Measurements from ENCODE around the gene ZNF544. TPM values are rescaled to one million over a fixed set of nuclear protein-coding genes. Genes with fewer than 3 reads are reported as not detected.

ZNF544 gene
- polyA plus RNA-seq, 1 experiment: 26.4 TPM

DNA sequence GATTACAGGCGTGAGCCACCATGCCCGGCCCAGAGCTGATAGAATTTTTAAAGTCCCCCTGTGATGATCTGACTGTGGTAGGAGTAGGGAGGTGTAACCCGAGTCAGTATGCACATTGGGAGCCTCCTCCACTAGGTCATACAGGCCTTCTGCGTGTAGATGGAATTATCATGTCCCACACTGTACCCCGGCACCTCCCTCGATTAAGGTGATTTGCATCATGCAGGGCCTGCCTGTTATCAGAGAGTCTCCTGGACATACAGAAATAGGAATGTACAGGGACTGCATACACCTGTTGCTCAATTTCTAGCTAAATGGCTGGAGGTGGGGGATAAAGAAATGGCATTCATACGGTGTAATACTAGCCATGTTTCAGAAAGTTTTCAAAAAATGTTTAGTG lies 75.5 kb downstream of the ZNF544 start:
- ChIA-PET POLR2A (no interaction called here), CTCF (interaction anchor here (0.5 kb wide), 1 partner anchor 149 kb away, joined by 3 read pairs; no protein-coding TSS in a partner anchor)
- no peaks in the 10 kb centered on the region for H3K27me3 ChIP-seq (ENCODE audit: control insufficient read depth, insufficient read depth, low read length)
- no peak for DNase-seq (ENCODE audit: low read depth, low spot score)
- TF ChIP-seq, protein P1, sequence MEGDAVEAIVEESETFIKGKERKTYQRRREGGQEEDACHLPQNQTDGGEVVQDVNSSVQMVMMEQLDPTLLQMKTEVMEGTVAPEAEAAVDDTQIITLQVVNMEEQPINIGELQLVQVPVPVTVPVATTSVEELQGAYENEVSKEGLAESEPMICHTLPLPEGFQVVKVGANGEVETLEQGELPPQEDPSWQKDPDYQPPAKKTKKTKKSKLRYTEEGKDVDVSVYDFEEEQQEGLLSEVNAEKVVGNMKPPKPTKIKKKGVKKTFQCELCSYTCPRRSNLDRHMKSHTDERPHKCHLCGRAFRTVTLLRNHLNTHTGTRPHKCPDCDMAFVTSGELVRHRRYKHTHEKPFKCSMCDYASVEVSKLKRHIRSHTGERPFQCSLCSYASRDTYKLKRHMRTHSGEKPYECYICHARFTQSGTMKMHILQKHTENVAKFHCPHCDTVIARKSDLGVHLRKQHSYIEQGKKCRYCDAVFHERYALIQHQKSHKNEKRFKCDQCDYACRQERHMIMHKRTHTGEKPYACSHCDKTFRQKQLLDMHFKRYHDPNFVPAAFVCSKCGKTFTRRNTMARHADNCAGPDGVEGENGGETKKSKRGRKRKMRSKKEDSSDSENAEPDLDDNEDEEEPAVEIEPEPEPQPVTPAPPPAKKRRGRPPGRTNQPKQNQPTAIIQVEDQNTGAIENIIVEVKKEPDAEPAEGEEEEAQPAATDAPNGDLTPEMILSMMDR (IDR thresholded peaks at IDR 0.05; ENCODE audit: low read depth, low read length): no peak
- H3K27ac ChIP-seq (ENCODE audit: low read depth, low read length): no peak overlapping the region
- H3K9me3 ChIP-seq (ENCODE audit: control insufficient read depth, insufficient read depth, low read length): peaks cover 13% of the 10 kb centered on the region
- H3K4me3 ChIP-seq (ENCODE audit: low read depth, low read length): no peak overlapping the region

DNA sequence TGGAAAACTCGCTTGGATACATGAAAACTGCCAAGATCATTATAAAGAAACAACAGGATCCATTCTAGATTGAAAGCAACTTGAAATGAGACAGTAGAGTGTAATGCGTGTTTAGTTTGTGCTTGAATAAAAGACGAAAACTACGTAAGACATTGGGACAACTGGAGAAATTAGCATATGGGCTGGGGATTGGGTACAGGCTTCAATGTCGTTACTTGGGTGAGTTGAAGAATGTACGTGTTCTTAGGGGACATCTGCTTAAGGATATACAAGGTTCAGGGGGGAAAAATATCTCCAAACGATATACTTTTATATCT lies 76.0 kb downstream of the ZNF544 start:
- Histone ChIP-seq H3K27me3 (ENCODE audit: control insufficient read depth, insufficient read depth, low read length) (no peaks in the 10 kb centered on the region), H3K4me3 (ENCODE audit: low read depth, low read length) (peak overlapping the region; percentile 56), H3K27ac (ENCODE audit: low read depth, low read length) (peak overlapping the region; percentile 52), H3K9me3 (ENCODE audit: control insufficient read depth, insufficient read depth, low read length) (peaks cover 9% of the 10 kb centered on the region)
- TF ChIP-seq, protein P1 (IDR thresholded peaks at IDR 0.05; ENCODE audit: low read depth, low read length): no peak
- ChIA-PET CTCF (no interaction called here), POLR2A (interaction anchor here (0.7 to 1.0 kb wide), 5 partner anchors 21 to 214 kb away, joined by 3 to 4 read pairs (median 3); partner anchors contain the start of genes ZNF497 and ZNF8)
- DNase-seq (ENCODE audit: low read depth, low spot score): no peak

DNA sequence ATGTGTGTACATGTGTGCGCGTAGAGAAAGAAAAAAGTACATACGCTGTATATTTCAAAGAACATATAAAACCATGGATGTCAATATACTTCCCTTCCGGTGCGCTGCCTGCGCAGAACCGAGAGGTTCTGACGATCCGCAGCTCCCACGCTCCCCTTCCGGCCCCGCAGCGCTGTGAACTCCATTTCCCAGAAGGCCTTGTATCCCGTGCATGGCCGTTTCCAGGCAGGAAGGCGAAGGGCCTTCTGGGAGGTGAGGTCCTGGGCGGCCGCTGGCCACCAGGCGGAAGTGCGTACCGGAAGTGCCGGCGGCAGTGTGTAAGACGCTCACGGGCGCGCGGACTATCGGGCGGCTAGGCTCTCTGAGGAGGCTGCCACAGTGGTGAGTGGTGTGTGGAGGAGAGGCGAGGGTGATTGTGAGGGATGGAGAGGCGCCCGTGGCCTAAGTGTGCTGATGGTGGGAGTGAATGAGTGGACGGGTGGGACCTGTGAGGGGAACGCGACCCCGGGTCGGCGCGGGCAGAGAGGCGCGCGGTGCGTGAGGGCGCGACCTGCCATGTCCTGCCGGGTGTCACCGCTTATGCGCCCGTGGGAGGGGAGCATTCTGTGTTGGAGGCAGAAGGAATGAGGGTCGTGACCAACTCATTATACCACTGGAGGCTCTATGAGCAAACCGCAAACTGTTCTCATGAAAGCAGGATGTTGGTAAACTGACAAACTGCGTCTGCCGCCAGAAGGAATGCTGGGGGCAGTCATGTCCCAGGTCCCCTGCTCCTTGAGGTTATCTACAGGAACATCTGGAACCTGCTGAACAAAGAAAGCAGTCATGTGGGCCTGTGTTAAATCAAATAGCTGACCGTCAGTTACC lies 76.6 kb downstream of the ZNF544 start, which contains the start of gene ERVK3-1:
Gene ERVK3-1 (plus strand): TSS at position 313 of the 867 bp plus-strand sequence. CDS start 6,792 bp downstream, outside the sequence.
- Histone ChIP-seq H3K4me3 (ENCODE audit: low read depth, low read length) (peak within 1 kb of the TSS; percentile 93), H3K27ac (ENCODE audit: low read depth, low read length) (peak within 1 kb of the TSS; percentile 77), H3K27me3 (ENCODE audit: control insufficient read depth, insufficient read depth, low read length) (no peaks in the 10 kb centered on the region), H3K9me3 (ENCODE audit: control insufficient read depth, insufficient read depth, low read length) (peaks cover 5% of the 10 kb centered on the region)
- DNase-seq (ENCODE audit: low read depth, low spot score): peak; percentile 94
- ChIA-PET CTCF (no interaction called here), POLR2A (interaction anchor here (0.7 to 1.0 kb wide), 5 partner anchors 21 to 213 kb away, joined by 3 to 4 read pairs (median 3); partner anchors contain the start of genes ZNF497 and ZNF8)
- TF ChIP-seq, protein P1 (IDR thresholded peaks at IDR 0.05; ENCODE audit: low read depth, low read length): 0 out of 2 replicates have a peak, but pooled peaks have one; percentile 19

DNA sequence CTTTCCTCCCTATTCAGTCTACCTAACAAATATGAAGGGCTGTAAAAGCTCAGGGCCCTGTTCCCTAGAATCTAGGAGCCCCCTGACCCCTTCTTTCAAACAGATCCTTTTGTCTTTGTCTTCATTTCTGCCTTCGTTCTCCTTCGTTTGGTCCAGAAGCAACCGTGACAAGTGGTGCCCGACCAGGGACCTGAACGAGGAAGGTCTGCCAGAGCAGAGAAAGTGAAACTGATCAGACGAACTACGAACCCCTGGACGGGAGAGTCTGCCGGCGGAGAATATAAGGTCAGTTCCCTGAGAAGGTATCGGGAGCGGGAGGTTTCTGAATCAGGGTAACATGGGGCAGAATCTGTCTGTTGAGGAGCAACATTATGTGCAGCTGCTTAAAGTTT lies 77.2 kb downstream of the ZNF544 start:
- H3K27ac ChIP-seq (ENCODE audit: low read depth, low read length): no peak overlapping the region
- no peak for DNase-seq (ENCODE audit: low read depth, low spot score)
- CTCF ChIA-PET: no interaction called here

More for the DNA sequence above, 77.2 kb downstream of the ZNF544 start:
- TF ChIP-seq, protein P1 (IDR thresholded peaks at IDR 0.05; ENCODE audit: low read depth, low read length): no peak
- peak overlapping the region; percentile 93 for H3K4me3 ChIP-seq (ENCODE audit: low read depth, low read length)
- no peaks in the 10 kb centered on the region for H3K27me3 ChIP-seq (ENCODE audit: control insufficient read depth, insufficient read depth, low read length)
- POLR2A ChIA-PET: no interaction called here
- peaks cover 5% of the 10 kb centered on the region; the same call in 1 of the 2 replicates for H3K9me3 ChIP-seq (ENCODE audit: control insufficient read depth, insufficient read depth, low read length)

Data from AG04450 (cell line).